Neural progenitor cell (in vitro differentiated cells): ENCODE results near the gene PTPRG. TPM values are rescaled to one million over a fixed set of nuclear protein-coding genes. Genes with fewer than 3 reads are reported as not detected.
A peak's percentile ranks its signal among the peaks of the same experiment; 100 is the strongest.

Experiments
- DNase-seq: peaks from one replicate; pipeline ENCODE4 v3.0.0-alpha.2; 2016; ENCODE audit warnings: low spot score
- H2AFZ ChIP-seq: fragments of 200-600 bp; sonication (generic); replicated peaks from 2 replicates; pipeline ENCODE4 v1.6.1; 2016; ENCODE audit warnings: antibody characterized with exemption
- H3F3A ChIP-seq: fragments of 200-600 bp; sonication (generic); 2 replicates; pipeline ENCODE4 v1.6.1; 2016; ENCODE audit warnings: antibody characterized with exemption, low read depth
- H3K27ac ChIP-seq: fragments of 200-600 bp; sonication (generic); 2 replicates; pipeline ENCODE4 v1.5.1; 2016; ENCODE audit warnings: mild to moderate bottlenecking
- H3K27me3 ChIP-seq: fragments of 200-600 bp; sonication (generic); 2 replicates; pipeline ENCODE4 v1.6.1; 2016; ENCODE audit warnings: mild to moderate bottlenecking, moderate library complexity
- H3K36me3 ChIP-seq: fragments of 200-600 bp; sonication (generic); 2 replicates; pipeline ENCODE4 v1.5.1; 2016
- H3K4me1 ChIP-seq: fragments of 200-600 bp; sonication (generic); 2 replicates; pipeline ENCODE4 v1.6.1; 2016; ENCODE audit warnings: mixed run types
- H3K4me2 ChIP-seq: fragments of 200-600 bp; sonication (generic); 2 replicates; pipeline ENCODE4 v1.6.1; 2016
- H3K4me3 ChIP-seq: fragments of 200-600 bp; sonication (generic); 2 replicates; pipeline ENCODE4 v1.5.1; 2016
- H3K79me2 ChIP-seq: fragments of 200-600 bp; sonication (generic); 2 replicates; pipeline ENCODE4 v1.6.1; 2016; ENCODE audit warnings: low read depth
- H3K9ac ChIP-seq: fragments of 200-600 bp; sonication (generic); 2 replicates; pipeline ENCODE4 v1.6.1; 2016
- H3K9me3 ChIP-seq: fragments of 200-600 bp; sonication (generic); 2 replicates; pipeline ENCODE4 v1.5.1; 2016; ENCODE audit warnings: low read depth
- H4K20me1 ChIP-seq: fragments of 200-600 bp; sonication (generic); 2 replicates; pipeline ENCODE4 v1.6.1; 2016; ENCODE audit warnings: low read depth
- H3K27ac Mint-ChIP-seq: 3 replicates; pipeline ENCODE4 v1.8.0; 2021; ENCODE audit warnings: mixed read lengths
- H3K27me3 Mint-ChIP-seq: 2 replicates; pipeline ENCODE4 v1.8.0; 2022; ENCODE audit warnings: low read depth, mild to moderate bottlenecking, inconsistent platforms, moderate library complexity, mixed read lengths; ENCODE audit not compliant: insufficient read depth
- H3K36me3 Mint-ChIP-seq: 3 replicates; pipeline ENCODE4 v1.8.0; 2021; ENCODE audit warnings: mixed read lengths
- H3K4me1 Mint-ChIP-seq: 3 replicates; pipeline ENCODE4 v1.8.0; 2021; ENCODE audit warnings: mixed read lengths
- H3K4me3 Mint-ChIP-seq: 3 replicates; pipeline ENCODE4 v1.8.0; 2021; ENCODE audit warnings: mild to moderate bottlenecking, moderate library complexity, mixed read lengths
- H3K9me3 Mint-ChIP-seq: 3 replicates; pipeline ENCODE4 v1.8.0; 2020; ENCODE audit warnings: mixed read lengths
- EZH2 ChIP-seq: fragments of 200-600 bp; sonication (generic); IDR thresholded peaks from 2 replicates; pipeline ENCODE4 v1.6.1; 2017; ENCODE audit warnings: antibody characterized with exemption, mild to moderate bottlenecking, moderate library complexity
- EZH2phosphoT487 ChIP-seq: fragments of 200-600 bp; sonication (generic); IDR thresholded peaks from 2 replicates; pipeline ENCODE4 v1.6.1; 2017; ENCODE audit warnings: antibody characterized with exemption
- total RNA-seq: library from RNA; depleted of rRNA; stranded (reverse); fragments of >200 nt; gene quantifications from 2 replicates; pipeline ENCODE4 v1.2.3, GENCODE V29; 2015; ENCODE audit warnings: low replicate concordance
- TF ChIP-seq, protein P1 (sequence below): fragments of 200-600 bp; sonication (generic); IDR thresholded peaks from 2 replicates; pipeline ENCODE4 v1.5.1; 2017; ENCODE audit warnings: antibody characterized with exemption, mild to moderate bottlenecking

PTPRG gene
- total RNA-seq, 1 donor from 2014 or later = 65.3 TPM

DNA sequence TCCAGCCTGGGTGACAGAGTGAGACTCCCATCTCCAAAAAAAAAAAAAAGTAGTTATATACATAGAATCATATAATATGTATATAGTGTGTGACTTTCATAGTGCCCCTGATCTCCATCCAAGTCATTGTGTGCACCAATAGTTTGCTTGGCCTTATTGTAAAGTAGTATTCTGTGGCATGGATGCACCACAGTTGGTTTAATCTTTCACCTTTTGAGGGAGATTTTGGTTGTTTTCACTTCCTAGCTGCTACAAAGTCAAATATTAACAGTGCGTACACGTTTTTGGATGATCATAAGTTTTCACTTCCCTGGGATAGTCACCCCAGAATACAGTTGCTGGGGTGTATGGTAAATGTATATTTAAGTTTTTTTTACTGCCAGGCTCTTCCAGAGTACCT, 162.8 kb downstream of the PTPRG start:
- Mint-ChIP-seq H3K27me3 (peaks cover 10% of the 10 kb centered on the region), H3K4me3 (no peak overlapping the region), H3K9me3 (peaks cover 26% of the 10 kb centered on the region), H3K27ac (no peak overlapping the region), H3K36me3 (peaks cover 12% of the 10 kb centered on the region), H3K4me1 (peaks cover 23% of the 10 kb centered on the region)
- peaks cover 6% of the 10 kb centered on the region for H3K36me3 ChIP-seq
- no peaks in the 10 kb centered on the region for H3K27me3 ChIP-seq
- H2AFZ ChIP-seq = no peak overlapping the region
- no peak overlapping the region for H3K4me2 ChIP-seq
- H3K9me3 ChIP-seq = no peaks in the 10 kb centered on the region
- H4K20me1 ChIP-seq = peaks cover 23% of the 10 kb centered on the region
- DNase-seq = no peak
- H3K79me2 ChIP-seq = peaks cover 98% of the 10 kb centered on the region
- H3F3A ChIP-seq = peaks cover 30% of the 10 kb centered on the region
- TF ChIP-seq EZH2phosphoT487 (no peak), EZH2 (no peak)
- TF ChIP-seq, protein P1, sequence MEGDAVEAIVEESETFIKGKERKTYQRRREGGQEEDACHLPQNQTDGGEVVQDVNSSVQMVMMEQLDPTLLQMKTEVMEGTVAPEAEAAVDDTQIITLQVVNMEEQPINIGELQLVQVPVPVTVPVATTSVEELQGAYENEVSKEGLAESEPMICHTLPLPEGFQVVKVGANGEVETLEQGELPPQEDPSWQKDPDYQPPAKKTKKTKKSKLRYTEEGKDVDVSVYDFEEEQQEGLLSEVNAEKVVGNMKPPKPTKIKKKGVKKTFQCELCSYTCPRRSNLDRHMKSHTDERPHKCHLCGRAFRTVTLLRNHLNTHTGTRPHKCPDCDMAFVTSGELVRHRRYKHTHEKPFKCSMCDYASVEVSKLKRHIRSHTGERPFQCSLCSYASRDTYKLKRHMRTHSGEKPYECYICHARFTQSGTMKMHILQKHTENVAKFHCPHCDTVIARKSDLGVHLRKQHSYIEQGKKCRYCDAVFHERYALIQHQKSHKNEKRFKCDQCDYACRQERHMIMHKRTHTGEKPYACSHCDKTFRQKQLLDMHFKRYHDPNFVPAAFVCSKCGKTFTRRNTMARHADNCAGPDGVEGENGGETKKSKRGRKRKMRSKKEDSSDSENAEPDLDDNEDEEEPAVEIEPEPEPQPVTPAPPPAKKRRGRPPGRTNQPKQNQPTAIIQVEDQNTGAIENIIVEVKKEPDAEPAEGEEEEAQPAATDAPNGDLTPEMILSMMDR = no peak
- peaks cover 36% of the 10 kb centered on the region for H3K4me1 ChIP-seq
- H3K9ac ChIP-seq = no peak overlapping the region
- no peak overlapping the region for H3K4me3 ChIP-seq
- no peak overlapping the region for H3K27ac ChIP-seq

DNA sequence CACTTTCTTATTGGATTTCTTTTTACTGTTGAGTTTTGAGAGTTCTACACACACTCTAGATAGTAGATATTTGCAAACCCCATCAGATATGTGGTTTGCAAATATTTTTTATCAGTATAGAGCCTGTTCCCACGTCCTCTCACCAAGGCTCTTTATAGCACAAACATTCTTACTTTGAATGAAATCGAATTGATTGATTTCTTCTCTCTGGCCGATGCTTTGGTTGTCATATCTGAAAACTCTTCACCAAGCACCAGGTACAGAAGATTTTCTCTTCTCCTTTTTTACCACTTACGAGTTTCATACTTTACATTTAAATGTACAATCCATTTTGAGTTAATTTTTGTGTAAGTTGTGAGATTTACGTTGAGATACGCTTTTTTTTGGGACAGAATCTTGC, 163.4 kb downstream of the PTPRG start:
- Histone ChIP-seq H3K4me3 (no peak overlapping the region), H3K27ac (peak overlapping the region; percentile 56), H2AFZ (no peak overlapping the region), H3K9me3 (no peaks in the 10 kb centered on the region), H3K79me2 (peaks cover 98% of the 10 kb centered on the region), H3K36me3 (peaks cover 6% of the 10 kb centered on the region), H4K20me1 (peaks cover 23% of the 10 kb centered on the region), H3K4me1 (peaks cover 37% of the 10 kb centered on the region), H3K9ac (no peak overlapping the region), H3F3A (peaks cover 26% of the 10 kb centered on the region), H3K4me2 (peak overlapping the region; percentile 39), H3K27me3 (no peaks in the 10 kb centered on the region)
- H3K9me3 Mint-ChIP-seq = peaks cover 26% of the 10 kb centered on the region
- peaks cover 23% of the 10 kb centered on the region for H3K4me1 Mint-ChIP-seq
- DNase-seq = no peak
- TF ChIP-seq, protein P1 = no peak
- no peak for TF ChIP-seq EZH2
- TF ChIP-seq EZH2phosphoT487 = no peak
- H3K4me3 Mint-ChIP-seq = no peak overlapping the region
- H3K36me3 Mint-ChIP-seq = peaks cover 12% of the 10 kb centered on the region
- peaks cover 12% of the 10 kb centered on the region for H3K27me3 Mint-ChIP-seq
- no peak overlapping the region for H3K27ac Mint-ChIP-seq

DNA sequence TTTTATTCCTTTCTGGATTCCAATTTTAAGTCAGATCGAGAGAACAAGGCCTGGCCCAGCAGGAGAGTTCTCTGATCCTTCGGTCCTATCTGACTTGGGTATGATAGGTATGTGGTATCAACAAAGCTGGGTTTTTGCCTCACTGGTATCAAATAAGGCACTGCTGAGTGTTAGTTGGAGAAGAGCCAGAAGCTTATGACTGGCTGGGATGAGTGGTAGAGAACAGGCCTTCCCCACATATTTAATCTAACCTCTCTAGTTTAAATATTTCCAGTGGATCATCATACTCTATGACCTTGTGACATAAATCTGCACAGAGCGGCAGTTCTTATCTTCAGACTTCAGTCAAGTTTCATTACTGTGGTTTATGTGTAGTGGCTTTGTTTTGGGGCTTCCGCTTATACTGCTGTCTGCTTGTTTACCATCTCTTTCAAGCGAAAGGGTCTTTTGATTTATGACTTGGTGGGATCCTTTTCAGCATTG, 164.5 kb downstream of the PTPRG start:
- H4K20me1 ChIP-seq = peaks cover 32% of the 10 kb centered on the region
- H3K27ac ChIP-seq = peak overlapping the region; percentile 56
- peaks cover 11% of the 10 kb centered on the region for H3K27me3 Mint-ChIP-seq
- H3K4me3 Mint-ChIP-seq = no peak overlapping the region
- DNase-seq = peak; percentile 51
- H3K4me3 ChIP-seq = no peak overlapping the region
- no peak overlapping the region for H2AFZ ChIP-seq
- no peak overlapping the region for H3K27ac Mint-ChIP-seq
- peaks cover 43% of the 10 kb centered on the region for H3K4me1 ChIP-seq
- peaks cover 98% of the 10 kb centered on the region for H3K79me2 ChIP-seq
- H3K9me3 ChIP-seq = no peaks in the 10 kb centered on the region
- H3K36me3 Mint-ChIP-seq = peaks cover 7% of the 10 kb centered on the region
- H3K4me1 Mint-ChIP-seq = peaks cover 30% of the 10 kb centered on the region
- TF ChIP-seq EZH2phosphoT487 (no peak), EZH2 (no peak)
- TF ChIP-seq, protein P1 = no peak
- H3K9me3 Mint-ChIP-seq = peaks cover 22% of the 10 kb centered on the region
- H3K9ac ChIP-seq = no peak overlapping the region
- peaks cover 6% of the 10 kb centered on the region for H3K36me3 ChIP-seq
- peak overlapping the region; percentile 39 for H3K4me2 ChIP-seq
- H3K27me3 ChIP-seq = no peaks in the 10 kb centered on the region
- H3F3A ChIP-seq = peaks cover 26% of the 10 kb centered on the region
